PC-9 (cell line): Measurements from ENCODE around the gene UVRAG. TPM values are rescaled to one million over a fixed set of nuclear protein-coding genes. Genes with fewer than 3 reads are reported as not detected.

Experiments
- BruUV-seq: library from RNA; stranded (reverse); fragments of 400-500 nt; replicated peaks from 2 replicates; lab custom pipeline; 2021; lab: Mats Ljungman, UMichigan
- CTCF ChIA-PET: fragments of 300-600 bp; sonication (Branson Sonifier 250); formaldehyde crosslinking; loops from one replicate; lab custom pipeline; 2022; ENCODE audit warnings: antibody characterized with exemption; lab: Charles Lee
- POLR2A ChIA-PET: fragments of 300-600 bp; sonication (Branson Sonifier 250); formaldehyde crosslinking; loops from one replicate; lab custom pipeline; 2022; ENCODE audit warnings: antibody characterized with exemption; ENCODE audit not compliant: unreplicated experiment; lab: Charles Lee
- DNase-seq, 2 experiments: peaks; one replicate each; pipeline versions ENCODE4 v3.0.0 to v3.0.0-alpha.2; 2015 to 2022; ENCODE audit warnings: mixed read lengths in 1 of 2
- H2AFZ ChIP-seq: fragments of 200-600 bp; sonication (generic); 2 replicates; pipeline ENCODE4 v1.8.1; 2017; ENCODE audit warnings: antibody characterized with exemption
- H3F3A ChIP-seq: fragments of 200-600 bp; sonication (generic); 2 replicates; pipeline ENCODE4 v1.8.1; 2017; ENCODE audit warnings: antibody characterized with exemption, mild to moderate bottlenecking, low read depth; ENCODE audit not compliant: insufficient read depth
- H3K27ac ChIP-seq: fragments of 200-600 bp; sonication (generic); 2 replicates; pipeline ENCODE4 v1.6.1; 2016; ENCODE audit warnings: mixed run types
- H3K27me3 ChIP-seq: fragments of 200-600 bp; sonication (generic); 2 replicates; pipeline ENCODE4 v1.6.1; 2016; ENCODE audit warnings: low read depth, mixed run types; ENCODE audit not compliant: insufficient read depth
- H3K36me3 ChIP-seq: fragments of 200-600 bp; sonication (generic); 2 replicates; pipeline ENCODE4 v1.6.1; 2016; ENCODE audit warnings: low read depth, mixed run types
- H3K4me1 ChIP-seq: fragments of 200-600 bp; sonication (generic); replicated peaks from 2 replicates; pipeline ENCODE4 v1.6.1; 2016; ENCODE audit warnings: mixed run types; ENCODE audit not compliant: insufficient read depth
- H3K4me2 ChIP-seq: fragments of 200-600 bp; sonication (generic); 2 replicates; pipeline ENCODE4 v1.6.1; 2017; ENCODE audit warnings: mixed run types
- H3K4me3 ChIP-seq: fragments of 200-600 bp; sonication (generic); 2 replicates; pipeline ENCODE4 v1.6.1; 2016; ENCODE audit warnings: mixed run types
- H3K79me2 ChIP-seq: fragments of 200-600 bp; sonication (generic); 2 replicates; pipeline ENCODE4 v1.6.1; 2017; ENCODE audit warnings: low read depth, mixed run types
- H3K9me2 ChIP-seq: fragments of 200-600 bp; sonication (generic); 2 replicates; pipeline ENCODE4 v1.8.1; 2017; ENCODE audit warnings: mild to moderate bottlenecking; ENCODE audit not compliant: insufficient read depth
- H3K9me3 ChIP-seq: fragments of 200-600 bp; sonication (generic); 2 replicates; pipeline ENCODE4 v1.8.1; 2016; ENCODE audit warnings: low read depth; ENCODE audit not compliant: insufficient read depth
- H4K20me1 ChIP-seq: fragments of 200-600 bp; sonication (generic); 2 replicates; pipeline ENCODE4 v1.8.1; 2017; ENCODE audit not compliant: insufficient read depth
- EZH2 ChIP-seq: fragments of 200-600 bp; sonication (generic); IDR thresholded peaks from 2 replicates; pipeline ENCODE4 v1.8.0; 2017; ENCODE audit warnings: antibody characterized with exemption, low read depth
- intact Hi-C: fragments of 100-400 bp; cut with micrococcal nuclease; formaldehyde crosslinking; loops from one replicate; pipeline ENCODE4 v1.10.0; 2022; ENCODE audit not compliant: unreplicated experiment
- total RNA-seq: library from RNA; stranded (reverse); gene quantifications from 2 replicates; pipeline ENCODE4 v1.2.3, GENCODE V29; 2021
- TF ChIP-seq, protein P1 (sequence below): fragments of 200-600 bp; sonication (generic); conservative IDR thresholded peaks from 2 replicates; pipeline ENCODE4 v1.6.1; 2017; ENCODE audit warnings: mixed run types, antibody characterized with exemption, mild to moderate bottlenecking, moderate library complexity

Gene UVRAG
- total RNA-seq, 1 experiment from 2014 or later = 20.4 TPM

DNA sequence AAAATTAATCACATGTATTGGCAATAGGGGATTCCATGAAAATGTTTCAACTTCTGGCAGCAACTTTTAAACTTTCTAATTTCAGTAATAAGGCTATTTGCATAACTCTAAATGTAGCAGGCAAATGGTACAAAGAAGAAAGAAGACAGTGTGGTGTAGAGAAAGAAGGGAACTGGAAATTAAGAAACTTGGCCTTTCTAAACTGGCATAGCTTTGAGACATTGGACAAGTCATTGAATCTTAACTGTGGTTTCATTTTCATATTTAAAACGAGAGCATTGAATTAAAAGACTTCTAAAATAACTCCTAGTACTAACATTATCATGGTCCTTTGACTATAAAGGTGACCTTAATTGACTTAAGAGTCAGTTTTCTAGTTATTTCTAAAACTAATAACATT, 125.0 kb downstream of the UVRAG start:
- no peak overlapping the region for H2AFZ ChIP-seq
- no peak overlapping the region for H3K4me2 ChIP-seq
- no peaks in the 10 kb centered on the region for H4K20me1 ChIP-seq
- TF ChIP-seq EZH2 = no peak
- TF ChIP-seq, protein P1, sequence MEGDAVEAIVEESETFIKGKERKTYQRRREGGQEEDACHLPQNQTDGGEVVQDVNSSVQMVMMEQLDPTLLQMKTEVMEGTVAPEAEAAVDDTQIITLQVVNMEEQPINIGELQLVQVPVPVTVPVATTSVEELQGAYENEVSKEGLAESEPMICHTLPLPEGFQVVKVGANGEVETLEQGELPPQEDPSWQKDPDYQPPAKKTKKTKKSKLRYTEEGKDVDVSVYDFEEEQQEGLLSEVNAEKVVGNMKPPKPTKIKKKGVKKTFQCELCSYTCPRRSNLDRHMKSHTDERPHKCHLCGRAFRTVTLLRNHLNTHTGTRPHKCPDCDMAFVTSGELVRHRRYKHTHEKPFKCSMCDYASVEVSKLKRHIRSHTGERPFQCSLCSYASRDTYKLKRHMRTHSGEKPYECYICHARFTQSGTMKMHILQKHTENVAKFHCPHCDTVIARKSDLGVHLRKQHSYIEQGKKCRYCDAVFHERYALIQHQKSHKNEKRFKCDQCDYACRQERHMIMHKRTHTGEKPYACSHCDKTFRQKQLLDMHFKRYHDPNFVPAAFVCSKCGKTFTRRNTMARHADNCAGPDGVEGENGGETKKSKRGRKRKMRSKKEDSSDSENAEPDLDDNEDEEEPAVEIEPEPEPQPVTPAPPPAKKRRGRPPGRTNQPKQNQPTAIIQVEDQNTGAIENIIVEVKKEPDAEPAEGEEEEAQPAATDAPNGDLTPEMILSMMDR = no peak
- no peaks in the 10 kb centered on the region for H3K9me3 ChIP-seq
- H3K4me1 ChIP-seq = no peaks in the 10 kb centered on the region
- ChIA-PET POLR2A (no interaction called here), CTCF (no interaction called here)
- H3K27ac ChIP-seq = no peak overlapping the region
- intact Hi-C loops = no loop called here
- H3F3A ChIP-seq = no peaks in the 10 kb centered on the region
- no peaks in the 10 kb centered on the region for H3K27me3 ChIP-seq
- no TSS peak for BruUV-seq
- H3K36me3 ChIP-seq = no peaks in the 10 kb centered on the region
- H3K9me2 ChIP-seq = no peaks in the 10 kb centered on the region
- DNase-seq = no peak
- no peak overlapping the region for H3K4me3 ChIP-seq
- no peaks in the 10 kb centered on the region for H3K79me2 ChIP-seq

DNA sequence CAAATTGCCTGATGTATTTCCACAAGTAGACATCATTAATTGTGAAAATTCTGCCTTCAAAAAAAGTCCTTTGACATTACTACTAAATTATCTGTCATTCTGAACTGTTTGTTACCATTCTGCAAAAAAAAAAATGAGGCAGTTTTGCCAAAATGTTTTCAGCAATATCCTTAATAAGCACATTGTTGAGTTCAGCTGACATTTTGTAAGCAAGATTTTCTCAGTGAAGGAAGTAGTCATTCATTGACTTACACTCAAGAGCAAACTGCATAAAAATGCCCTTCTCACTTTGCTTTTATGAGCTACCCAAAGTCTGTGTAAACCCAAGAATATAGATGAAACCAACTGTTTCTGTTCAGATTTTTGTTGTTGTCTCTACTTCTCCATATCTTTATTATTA, 125.9 kb downstream of the UVRAG start:
- H3K9me3 ChIP-seq = no peaks in the 10 kb centered on the region
- no peak overlapping the region for H3K27ac ChIP-seq
- POLR2A ChIA-PET = no interaction called here
- intact Hi-C loops = no loop called here
- H3K4me2 ChIP-seq = no peak overlapping the region
- CTCF ChIA-PET = interaction anchor here (0.7 kb wide), 1 partner anchor 781 kb away, joined by 5 read pairs; no protein-coding TSS in a partner anchor
- no peaks in the 10 kb centered on the region for H3K27me3 ChIP-seq
- H3K9me2 ChIP-seq = no peaks in the 10 kb centered on the region
- H2AFZ ChIP-seq = no peak overlapping the region
- TF ChIP-seq, protein P1 = no peak
- TF ChIP-seq EZH2 = no peak
- no peaks in the 10 kb centered on the region for H3K4me1 ChIP-seq
- no peaks in the 10 kb centered on the region for H3K79me2 ChIP-seq
- H4K20me1 ChIP-seq = no peaks in the 10 kb centered on the region
- no peaks in the 10 kb centered on the region for H3F3A ChIP-seq
- H3K36me3 ChIP-seq = no peaks in the 10 kb centered on the region
- H3K4me3 ChIP-seq = no peak overlapping the region
- no TSS peak for BruUV-seq
- DNase-seq = no peak

DNA sequence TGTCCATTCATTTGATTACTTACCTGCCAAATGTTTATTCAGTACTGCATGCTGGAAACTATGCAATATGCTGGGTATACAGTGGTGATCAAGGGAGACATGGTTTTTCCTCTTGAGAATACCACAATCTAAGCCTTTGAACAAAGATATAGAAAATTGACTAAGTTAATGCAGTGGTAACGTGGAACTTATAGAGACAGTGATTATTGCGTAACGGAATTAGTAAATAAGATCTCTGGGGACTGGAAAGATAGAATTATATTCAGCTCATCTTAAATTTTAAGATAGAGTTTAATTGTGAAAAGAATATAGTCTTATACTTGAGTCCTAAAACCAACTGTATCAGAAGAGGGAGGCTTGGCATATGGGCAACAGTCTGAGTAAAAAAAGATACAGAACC, 129.5 kb downstream of the UVRAG start:
- ChIA-PET CTCF (no interaction called here), POLR2A (interaction anchor here (0.6 kb wide), 1 partner anchor 218 kb away, joined by 3 read pairs; no protein-coding TSS in a partner anchor)
- Histone ChIP-seq H3K27me3 (no peaks in the 10 kb centered on the region), H3F3A (no peaks in the 10 kb centered on the region; the same call in 1 of the 2 replicates), H3K27ac (no peak overlapping the region), H3K4me3 (no peak overlapping the region), H4K20me1 (no peaks in the 10 kb centered on the region), H2AFZ (no peak overlapping the region), H3K36me3 (no peaks in the 10 kb centered on the region), H3K4me2 (no peak overlapping the region), H3K9me2 (no peaks in the 10 kb centered on the region), H3K4me1 (no peaks in the 10 kb centered on the region; the same call in 1 of the 2 replicates), H3K79me2 (no peaks in the 10 kb centered on the region), H3K9me3 (no peaks in the 10 kb centered on the region)
- no peak for DNase-seq
- intact Hi-C loops = no loop called here
- TF ChIP-seq, protein P1 = no peak
- no peak for TF ChIP-seq EZH2
- no TSS peak for BruUV-seq
